H54 (cell line): Measurements from ENCODE around the gene ACSL6.

Experiments
- DNase-seq: peaks from one replicate; pipeline ENCODE4 v3.0.0; 2011; ENCODE audit warnings: low spot score, mixed read lengths; ENCODE audit not compliant: insufficient read length
- FAIRE-seq: peaks from 3 replicates; lab custom pipeline; 2011; peaks lifted over from hg19 to GRCh38; lab: Jason Lieb, UNC
- POLR2A ChIP-seq: IDR thresholded peaks from 2 replicates; pipeline ENCODE4 v1.6.1; 2011; ENCODE audit warnings: low read depth, mild to moderate bottlenecking, low read length

ACSL6 gene

DNA sequence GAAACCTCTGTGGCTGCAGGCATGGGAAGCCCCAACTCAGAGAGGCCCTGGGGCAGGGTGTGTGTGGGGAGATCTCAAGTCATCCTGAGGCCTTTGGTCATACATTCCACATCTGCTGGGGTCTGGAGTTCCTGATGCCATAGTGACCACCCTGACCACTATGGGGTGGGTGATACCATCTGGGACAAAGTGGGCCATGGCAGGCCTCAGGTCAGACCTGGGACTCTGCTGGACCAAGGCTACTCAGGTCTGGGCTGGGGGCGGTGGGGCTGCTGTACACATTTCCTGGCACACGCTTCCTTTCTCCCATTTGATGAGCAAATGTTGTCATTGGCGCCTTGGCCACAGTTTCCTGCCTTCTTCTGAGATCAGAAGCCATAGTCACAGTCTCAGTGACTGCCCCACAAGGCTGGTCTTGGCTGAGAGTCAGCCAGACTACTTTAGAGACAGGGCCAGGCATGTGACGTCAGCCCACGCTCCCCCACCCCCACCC, 15.1 kb upstream of the ACSL6 start:
- FAIRE-seq (no peak), DNase-seq (no peak)
- TF ChIP-seq POLR2A, result no peak

DNA sequence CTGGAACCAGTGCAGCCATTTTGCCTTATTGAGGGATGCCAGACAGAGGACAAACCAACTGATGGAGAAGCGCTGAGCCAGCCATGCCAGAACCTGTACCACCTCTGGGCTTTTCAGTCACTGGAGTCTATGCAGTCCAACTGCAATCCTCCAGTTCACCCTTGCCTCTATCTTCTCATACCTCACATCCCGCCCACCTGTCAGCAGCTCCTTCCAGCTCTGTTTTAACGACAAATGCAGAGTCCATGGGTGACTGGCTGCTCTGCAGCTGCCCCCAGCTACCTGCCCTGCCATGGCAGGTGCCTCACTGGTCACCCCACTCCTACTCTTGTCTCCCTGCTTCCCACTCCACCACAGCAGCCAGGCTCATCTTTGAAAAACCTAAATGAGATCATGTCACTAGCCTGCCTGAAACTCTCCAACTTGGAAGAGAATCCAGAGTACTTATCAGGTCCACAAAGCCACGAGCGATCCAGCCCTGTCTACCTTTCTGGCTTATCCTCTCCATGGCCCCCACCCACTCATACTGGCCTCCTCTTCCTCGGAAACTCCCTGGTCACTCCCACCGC, 14.0 kb upstream of the ACSL6 start:
- no peak for TF ChIP-seq POLR2A
- no peak for DNase-seq
- FAIRE-seq, result no peak

DNA sequence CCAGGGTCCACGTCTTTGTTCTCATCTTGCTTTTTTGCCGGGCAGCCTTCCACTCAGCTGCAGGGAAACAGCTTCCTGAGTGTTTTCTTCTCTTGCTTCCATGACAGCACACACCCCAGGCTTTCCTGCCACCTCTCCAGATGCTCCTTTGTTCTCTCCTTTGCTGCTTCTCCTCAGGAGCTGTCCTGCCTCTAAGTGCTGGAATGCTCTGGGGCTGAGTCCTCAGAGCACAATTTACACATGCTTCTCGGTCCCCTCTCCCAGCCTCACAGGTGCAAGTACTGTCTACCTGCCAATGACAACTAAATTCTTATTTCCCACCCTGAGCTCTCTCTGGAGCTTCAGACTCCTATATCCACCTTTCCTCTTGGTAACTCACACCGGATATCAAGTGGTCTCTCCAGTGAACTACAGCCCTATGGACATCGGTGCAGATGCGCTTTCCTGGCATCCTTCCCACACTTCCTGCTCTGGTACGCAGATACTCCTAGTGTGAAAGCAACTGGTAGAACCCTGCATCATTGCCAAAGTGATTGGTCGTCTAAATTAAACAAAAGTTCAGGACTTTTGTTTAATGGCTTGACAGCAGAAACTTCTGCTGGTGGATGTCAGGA, 13.4 kb upstream of the ACSL6 start:
- no peak for FAIRE-seq
- DNase-seq, result no peak

DNA sequence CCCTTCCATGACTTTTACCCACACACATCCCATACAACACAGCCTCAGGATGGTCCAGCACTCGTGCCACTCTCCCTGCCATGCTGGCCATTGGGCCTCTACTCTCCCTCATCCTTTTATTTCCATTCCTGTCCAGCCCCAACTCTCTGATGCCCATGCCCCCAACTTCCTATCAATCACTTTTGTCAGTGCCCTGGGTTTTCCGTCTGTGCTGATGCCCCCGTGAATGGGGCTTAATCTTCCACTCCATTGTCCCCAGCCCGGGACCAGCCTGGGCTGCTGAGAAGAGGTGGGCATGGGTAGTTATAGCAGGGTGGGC, 12.6 kb upstream of the ACSL6 start:
- no peak for TF ChIP-seq POLR2A
- FAIRE-seq, result no peak
- no peak for DNase-seq

More for the DNA sequence above, 13.4 kb upstream of the ACSL6 start:
- no peak for TF ChIP-seq POLR2A

DNA sequence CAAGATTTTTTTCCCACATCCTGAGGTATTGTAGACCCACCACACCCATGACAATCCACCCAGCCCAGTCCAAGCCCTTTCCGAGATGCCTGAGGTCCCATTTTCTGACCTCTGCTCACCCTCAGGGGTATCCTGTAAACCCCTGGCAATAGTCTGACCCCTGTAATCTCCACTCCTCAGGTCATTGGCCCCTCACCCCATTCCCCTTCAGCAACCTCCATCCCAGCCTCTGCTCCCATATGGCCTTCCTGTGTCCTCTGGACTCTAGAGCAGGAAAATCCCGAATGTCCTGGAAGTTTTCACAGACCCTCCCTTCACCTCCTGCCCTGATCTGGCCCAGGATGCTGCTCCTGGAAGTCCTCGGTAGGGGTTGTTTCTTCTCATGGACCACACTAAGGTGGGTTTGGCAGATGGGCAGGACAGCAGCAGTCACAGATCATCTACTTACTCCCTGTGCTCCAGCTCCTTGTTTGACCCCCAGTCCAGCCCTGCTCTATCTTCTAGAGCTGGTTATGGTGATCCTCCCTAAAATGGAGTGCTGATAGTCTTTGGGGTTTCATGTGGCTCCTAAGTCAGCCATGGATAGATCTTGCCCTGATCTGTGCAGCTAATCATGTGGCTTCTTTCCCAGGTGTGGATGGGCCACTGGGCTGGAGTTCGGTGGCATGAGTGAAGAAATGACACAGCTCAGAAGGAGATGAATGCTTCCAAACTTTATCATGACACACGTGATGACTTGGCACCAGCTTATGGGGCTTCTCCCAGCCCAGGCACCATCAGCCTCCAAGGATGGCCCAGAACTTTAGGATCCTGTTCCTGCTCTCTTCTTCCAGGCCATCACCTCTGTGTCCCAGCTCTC, 12.0 kb upstream of the ACSL6 start:
- FAIRE-seq (no peak), DNase-seq (no peak)
- TF ChIP-seq POLR2A, result no peak

DNA sequence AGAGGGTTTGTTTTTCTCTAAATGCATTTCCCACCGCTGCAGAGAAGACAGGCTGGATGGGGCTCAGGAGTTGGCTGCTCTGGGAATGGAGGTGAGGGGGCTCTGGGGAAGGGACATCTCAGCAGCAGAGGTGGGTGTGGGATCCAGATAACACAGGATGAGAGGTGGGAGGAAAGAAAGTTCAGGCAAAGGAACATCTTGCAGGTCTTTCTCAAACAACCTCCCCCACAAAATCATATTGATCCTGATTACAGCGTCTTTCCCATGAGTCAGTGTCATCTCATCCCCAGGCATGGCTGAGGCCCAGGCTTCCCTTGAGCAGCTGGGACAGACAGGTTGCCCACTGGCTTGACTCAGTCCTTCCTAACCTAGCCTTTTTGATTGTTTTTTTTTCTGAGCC, 11.3 kb upstream of the ACSL6 start:
- no peak for DNase-seq
- FAIRE-seq, result no peak
- no peak for TF ChIP-seq POLR2A

DNA sequence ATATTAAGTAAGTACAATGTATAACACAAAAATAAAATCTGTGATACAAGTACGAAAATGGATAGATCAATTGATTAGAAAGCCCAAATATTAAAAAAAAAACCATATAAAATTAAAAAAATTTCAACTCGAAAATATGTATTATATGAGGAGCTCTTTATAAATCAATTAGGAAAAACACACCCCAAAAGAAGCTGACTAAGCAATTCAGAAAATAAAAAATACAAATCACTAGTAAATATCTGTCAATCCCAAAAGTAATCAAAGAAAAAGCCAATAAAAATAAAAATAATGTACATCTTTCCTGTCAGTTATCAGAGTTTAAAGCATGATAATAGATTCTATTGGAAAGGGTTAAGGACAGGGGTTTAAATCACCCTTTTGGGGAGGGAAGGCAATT, 10.2 kb upstream of the ACSL6 start:
- DNase-seq (no peak), FAIRE-seq (no peak)
- TF ChIP-seq POLR2A, result no peak

DNA sequence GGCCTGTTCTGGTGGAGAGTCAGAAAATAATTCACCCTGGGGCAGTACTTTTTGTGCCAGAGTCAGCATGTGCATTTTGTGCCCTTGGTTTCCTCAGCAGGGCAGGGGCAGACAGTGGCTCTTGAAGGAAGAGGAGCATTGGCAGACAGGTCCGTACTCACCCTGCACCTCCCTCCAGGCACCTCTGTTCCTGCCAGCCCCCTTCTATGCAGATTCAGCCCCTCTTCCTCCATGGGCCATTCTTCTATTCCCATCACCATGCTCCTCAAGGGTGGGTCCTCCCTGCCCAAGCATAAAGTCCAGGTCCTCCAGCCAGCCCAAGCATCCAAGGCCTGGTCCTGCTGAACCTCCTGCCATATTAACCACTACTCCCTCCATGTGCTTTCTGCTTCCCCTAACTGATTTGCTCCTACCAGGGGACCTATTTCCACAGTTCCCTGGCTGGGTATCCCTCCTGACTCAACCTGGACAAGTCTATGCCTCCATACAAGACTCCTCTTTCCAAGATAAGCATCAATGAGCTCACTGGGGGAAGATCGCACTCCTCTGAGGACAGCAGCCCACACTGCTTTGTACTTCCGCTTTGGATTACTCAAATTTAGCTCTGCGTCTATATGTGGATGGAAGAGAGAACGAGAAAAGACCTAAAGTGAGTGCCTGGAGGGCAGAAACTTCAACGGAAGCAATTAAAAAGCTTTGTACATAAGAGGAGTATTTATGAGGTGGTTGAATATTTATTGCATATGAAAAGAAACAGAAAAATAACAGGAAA, 9.3 kb upstream of the ACSL6 start:
- DNase-seq (no peak), FAIRE-seq (no peak)
- TF ChIP-seq POLR2A, result no peak

DNA sequence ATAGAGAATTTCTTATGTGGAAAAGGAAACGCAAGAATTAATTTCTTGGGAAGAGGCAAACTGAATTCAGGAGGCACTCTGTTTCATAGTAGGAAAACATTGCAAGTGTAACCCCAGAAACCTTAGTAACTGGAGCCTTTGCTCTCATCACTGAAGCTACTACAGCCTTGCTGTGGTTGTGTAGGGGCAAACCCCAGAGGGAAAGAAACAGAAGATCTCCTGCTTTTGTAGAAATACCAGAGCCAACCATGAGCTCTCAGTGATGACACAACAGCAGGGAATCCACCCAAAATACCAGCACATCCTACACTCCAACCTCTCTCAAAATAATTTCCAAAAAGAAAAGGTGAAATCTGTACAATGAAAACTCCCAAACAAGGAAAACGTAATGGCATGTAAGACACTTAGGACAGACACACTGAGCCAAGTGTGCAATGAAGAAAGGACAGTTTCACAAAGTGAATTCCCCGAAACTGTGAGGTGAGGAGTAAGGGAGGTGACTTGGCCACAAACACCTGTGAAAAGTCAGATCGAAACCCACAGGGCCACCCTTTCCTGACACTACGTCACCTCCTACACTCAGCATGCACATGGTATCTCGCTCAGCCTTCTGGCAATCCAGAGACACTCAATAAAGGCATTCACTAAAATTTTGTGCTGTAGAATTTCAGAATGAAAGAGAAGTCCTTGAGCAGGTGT, 8.5 kb upstream of the ACSL6 start:
- FAIRE-seq (no peak), DNase-seq (no peak)
- TF ChIP-seq POLR2A, result no peak

DNA sequence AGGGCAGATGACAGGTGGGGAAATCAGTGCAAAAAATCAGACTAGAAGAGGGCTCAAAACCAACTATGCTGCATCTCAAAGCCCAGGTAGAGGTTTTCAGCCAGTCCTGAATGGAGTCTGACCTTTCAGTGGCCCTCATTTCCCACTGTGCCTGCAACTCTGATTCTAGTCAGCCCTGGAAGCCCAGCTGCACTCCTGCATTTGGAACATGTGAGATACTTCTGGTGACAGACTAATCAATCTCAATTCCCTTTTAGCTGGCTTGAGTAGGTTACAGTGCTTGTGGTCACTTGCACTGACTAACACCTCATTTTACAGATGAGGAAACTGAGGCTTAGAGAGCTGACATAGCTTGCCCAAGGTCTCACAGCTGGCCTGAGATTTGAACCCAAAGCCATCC, 7.9 kb upstream of the ACSL6 start:
- FAIRE-seq (no peak), DNase-seq (no peak)
- no peak for TF ChIP-seq POLR2A

DNA sequence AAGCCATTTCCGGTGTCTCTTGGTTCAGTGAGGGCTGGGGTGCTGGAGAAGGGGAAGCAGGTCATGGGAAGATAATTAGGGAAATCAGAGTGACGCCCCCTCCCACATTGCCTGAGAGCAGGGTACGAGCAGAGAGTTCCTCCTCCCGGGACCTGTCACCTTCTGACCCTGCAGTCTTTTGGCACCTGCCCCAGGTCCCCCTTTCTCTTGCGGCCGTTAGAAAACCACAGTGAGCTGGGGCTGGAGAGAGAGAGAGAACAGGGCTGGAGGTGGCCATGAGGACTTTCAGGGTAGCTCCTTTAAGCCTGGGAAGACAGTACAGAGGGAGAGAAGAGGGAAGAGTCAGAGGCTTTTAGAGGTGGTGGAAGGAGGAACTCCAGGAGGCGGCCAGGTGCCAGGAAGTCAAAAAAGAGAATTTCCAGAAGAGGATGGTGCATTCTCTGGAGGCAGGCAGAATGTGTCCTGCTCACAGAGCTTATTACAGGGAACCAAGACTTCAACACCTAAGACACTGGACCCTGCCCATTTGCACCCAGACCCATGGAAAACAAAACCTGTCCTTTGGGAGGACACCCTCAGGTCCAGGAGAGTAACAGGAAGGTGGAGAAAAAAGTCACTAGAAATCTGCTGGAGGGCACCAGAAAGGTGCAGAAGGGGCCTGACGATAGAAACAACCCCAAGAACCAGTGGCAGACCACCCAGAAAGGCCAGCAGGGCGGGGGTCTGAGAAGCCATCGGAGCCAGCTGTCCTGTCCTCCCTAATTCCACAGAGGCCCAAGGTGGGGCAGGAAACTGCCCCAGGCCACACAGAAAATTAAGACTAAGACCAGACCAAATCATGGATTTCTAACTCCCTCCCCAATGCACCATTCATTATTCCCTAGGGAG, 6.5 kb upstream of the ACSL6 start:
- TF ChIP-seq POLR2A, result no peak
- DNase-seq, result no peak
- no peak for FAIRE-seq

DNA sequence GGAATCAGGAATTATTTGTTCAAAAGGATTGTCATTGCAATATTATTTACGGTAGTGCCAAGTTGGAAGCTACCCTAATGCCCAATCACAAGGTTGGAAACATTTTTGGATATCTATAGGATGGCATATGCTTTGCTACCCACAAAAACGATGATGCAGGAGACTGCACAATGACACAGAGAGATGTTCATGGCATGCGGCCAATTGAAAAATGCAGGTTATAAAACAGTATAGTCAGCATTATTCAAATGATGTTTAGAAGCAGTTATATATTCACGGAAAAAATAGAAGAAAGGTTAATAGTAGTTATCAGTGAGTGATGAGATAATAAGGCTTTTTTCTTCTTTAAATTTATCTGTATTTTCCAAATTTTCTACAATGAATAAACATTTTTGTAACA, 5.9 kb upstream of the ACSL6 start:
- no peak for TF ChIP-seq POLR2A
- DNase-seq (no peak), FAIRE-seq (no peak)
